Urothelium cell line (cell line): ENCODE measurements around the gene FGA.
"Not testable (repeated sequence)": the region's sequence is repeated elsewhere in the genome, so short reads cannot be mapped to it uniquely, and the experiment has no call there.

Source experiments
- DNase-seq: peaks from one replicate; pipeline ENCODE4 v3.0.0; 2011; ENCODE audit warnings: low spot score, mixed read lengths
- FAIRE-seq: peaks from 2 replicates; lab custom pipeline; 2011; peaks lifted over from hg19 to GRCh38; lab: Jason Lieb, UNC

Gene FGA

GRCh38 chr4:154608361-154609252, 18.1 kb upstream of the FGA start:
- DNase-seq (no peak), FAIRE-seq (no peak)

DNA sequence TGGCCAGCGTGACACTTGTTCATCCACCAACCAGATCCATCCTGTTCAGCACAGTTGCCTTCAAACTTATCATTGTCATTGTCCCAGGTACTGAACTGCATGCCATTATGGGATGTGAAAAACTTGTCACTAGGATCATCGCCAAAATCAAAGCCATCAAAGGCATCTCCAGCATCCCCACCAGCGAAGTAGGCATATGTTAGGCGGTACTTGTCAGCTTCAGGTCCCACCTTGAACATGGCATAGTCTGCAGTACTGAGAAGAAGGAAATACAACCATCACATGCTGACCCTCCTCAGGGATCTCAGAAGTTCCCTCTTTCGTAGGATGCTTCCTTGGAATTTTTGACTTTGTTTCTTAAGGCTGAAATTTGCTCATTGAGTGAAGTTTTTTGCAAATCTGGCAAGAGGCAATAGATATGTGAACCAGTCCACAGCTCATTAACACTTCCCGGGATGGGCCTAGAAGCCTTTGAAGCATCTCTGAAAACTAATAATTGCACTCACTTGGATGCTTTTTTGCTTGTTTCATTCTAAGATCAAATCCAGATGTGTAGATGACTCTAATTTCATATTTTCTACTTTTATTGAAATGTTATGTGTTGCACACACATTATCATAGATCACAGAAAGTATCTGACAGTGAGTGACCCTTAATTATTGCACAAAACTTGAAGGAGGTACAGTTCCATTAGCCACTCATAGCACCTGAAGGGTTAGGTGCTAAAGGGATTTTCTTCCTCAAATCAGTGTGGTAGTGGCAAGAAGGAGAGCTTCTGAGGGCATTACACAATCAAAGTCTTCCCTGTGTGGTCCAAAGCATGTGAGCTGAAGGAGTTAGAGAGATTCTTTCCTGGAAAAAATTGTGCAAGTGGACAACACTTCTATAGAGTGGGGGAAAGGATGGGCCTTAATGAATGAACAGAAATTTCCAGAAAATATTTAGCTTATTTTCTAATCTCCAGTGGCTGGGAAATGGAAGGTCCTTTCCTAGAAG, 16.5 kb upstream of the FGA start:
- FAIRE-seq: no peak
- DNase-seq: no peak

- no peak for FAIRE-seq
Measured at GRCh38 chr4:154604696-154605200, 14.2 kb upstream of the FGA start.

DNA sequence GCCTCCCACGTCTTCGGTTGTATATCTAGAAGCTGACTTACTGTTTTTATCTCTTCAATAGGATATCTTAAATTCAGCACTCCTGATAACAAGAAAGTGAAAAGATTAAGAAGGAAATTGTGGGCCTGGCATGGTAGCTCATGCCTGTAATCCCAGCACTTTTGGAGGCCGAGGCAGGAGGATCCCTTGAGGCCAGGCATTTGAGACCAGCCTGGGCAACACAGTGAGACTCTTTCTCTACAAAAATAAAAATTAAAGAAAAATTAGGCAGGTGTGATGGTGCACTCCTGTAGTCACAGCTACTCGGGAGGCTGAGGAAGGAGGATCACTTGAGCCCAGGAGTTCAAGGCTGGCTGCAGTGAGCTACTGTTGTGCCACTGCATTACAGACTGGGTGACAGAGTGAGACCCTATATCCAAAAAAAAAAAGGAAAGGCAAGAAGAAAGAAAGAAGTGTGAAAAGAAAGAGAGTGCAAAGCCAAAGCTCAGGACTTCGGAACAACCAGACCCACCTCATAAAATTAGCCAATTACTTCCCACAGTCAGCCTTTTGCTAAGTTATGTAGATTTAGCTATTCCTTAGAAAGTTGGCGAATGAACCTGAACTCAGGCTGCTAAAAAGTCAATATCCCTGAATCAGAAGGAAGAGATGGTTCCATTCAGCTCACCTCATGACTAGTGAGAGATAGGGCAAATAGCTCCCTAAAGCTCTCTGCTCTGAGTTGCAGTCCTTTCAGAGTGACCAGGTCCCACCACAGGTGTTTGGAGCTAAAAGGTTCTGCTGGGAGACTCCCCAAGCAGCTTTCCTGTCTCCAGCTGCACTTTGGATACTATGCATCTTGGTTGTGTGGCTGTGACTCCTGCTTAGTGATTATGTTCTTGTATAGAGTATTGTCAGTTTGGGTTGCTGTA, 12.7 kb upstream of the FGA start:
- no peak for FAIRE-seq
- no peak for DNase-seq

More at GRCh38 chr4:154604696-154605200, 14.2 kb upstream of the FGA start:
- no peak for DNase-seq

GRCh38 chr4:154602404-154603020, 12.0 kb upstream of the FGA start:
- no peak for DNase-seq
- FAIRE-seq: no peak

DNA sequence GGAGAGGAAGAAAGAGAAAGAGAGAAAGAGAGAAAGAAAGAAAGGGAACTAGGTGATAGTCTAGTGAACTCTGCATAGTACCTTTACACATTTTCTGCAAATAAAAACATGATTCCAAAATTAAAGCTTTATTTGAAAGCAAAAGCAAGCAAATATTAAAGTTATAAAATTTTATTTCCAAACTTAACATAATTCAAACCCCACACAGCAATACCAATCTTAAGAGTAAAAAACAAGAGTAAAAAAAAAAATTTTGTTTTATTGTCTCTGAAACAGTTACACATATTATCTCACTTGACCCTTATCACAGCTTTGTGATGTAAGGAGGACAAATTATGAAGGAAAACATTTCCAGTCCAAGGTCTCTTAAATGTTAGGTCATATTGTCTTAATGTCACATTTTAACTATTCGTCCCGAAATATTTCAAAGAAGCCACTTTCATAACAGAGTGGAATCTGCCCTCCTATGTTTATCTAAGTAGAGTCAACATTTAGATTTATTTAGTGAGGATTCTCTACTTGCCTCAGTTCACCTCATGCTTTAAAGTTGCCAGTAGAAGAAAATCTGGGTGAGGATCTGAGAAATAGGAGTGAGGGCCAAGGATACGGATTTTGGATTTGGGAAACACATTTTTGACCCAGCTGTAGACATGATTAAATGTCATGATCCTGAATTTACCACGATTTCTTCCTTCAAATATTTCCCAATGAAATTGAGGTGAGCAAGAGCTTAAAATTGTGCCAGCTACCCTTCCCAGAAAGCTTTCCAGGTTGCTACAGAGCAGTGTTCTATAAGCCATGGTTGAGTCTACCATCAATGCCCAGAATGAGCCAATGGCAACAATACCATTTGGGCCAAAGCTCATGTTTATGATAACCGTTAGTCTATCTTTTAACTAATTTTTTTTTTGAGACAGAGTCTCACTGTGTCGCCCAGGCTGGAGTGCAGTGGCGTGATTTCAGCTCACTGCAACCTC, 7.5 kb upstream of the FGA start:
- DNase-seq (no peak), FAIRE-seq (no peak)

DNA sequence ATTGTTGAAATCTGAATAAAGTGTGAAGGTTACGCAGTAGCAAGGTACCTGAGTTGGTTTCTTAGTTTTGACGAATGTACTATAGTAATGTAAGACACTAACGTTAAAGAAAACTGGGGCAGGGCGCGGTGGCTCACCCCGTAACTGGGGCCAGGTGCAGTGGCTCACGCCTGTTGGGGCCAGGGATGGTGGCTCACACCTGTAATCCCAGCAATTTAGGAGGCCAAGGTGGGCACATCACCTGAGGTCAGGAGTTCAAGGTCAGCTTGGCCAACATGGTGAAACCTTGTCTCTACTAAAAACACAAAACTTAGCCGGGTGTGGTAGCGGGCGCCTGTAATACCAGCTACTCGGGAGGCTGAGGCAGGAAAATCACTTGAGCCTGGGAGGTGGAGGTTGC, 6.7 kb upstream of the FGA start:
- DNase-seq, FAIRE-seq: not testable (repeated sequence)

DNA sequence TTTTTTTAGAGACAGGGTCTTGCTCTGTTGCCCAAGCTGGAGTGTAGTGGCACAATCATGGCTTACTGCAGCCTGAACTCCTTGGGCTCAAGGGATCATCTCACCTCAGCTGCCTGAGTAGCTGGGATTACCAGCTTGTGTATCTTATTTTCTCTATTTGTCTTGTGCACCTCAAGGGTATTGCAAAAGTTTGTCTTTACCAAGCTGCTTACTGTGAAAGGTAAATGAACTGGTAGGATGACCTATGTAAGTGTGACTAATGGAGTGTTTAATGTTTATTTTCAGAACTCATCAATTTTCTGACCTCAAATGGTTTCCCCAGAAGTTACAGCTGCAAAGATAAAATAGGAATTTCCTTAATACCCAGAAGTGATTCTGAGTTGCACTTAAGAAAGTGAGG, 5.3 kb upstream of the FGA start:
- FAIRE-seq: no peak

GRCh38 chr4:154594343-154594742, 3.8 kb upstream of the FGA start:
- DNase-seq, FAIRE-seq: not testable (repeated sequence)

More for the DNA sequence above, 5.3 kb upstream of the FGA start:
- no peak for DNase-seq

DNA sequence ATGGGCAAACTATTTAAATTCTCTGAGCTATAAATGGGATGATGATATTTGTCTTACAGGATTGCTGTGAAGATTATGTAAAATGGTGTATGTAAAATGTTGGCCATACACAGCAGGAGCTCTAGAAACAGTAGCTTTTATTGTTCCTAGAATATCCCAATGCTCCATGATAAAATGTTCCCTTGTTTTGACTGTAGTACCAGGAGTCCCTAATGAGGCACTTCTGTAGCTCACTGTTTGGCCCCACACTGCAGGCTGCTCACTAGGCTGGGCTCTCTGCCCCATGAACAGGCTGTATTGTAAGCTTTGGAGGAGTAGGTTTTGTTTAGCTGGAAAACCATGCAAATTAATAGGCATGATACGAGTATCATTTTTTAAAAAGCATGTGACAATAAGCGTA, 3.3 kb upstream of the FGA start:
- FAIRE-seq: no peak

DNA sequence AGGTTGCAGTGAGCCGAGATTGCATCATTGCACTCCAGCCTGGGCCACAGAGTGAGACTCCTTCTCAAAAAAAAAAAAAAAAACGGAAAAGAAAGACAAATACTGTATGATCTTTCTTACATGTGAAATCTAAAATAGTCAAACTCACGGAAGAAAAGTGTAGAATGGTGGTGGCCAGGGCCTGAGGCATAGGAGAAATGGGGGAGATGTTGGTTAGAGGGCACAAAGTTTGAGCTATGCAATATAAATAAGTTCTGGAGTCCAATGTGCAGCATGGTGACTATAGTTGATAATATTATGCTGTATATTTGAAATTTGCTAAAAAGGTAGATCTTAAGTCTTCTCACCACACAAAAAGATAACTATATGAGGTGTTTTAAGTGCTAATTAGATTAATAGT, 1.3 kb upstream of the FGA start:
- FAIRE-seq: no peak
- DNase-seq: no peak

More for the DNA sequence above, 3.3 kb upstream of the FGA start:
- no peak for DNase-seq

GRCh38 chr4:154589296-154590197, 995 bp downstream of the FGA start:
- DNase-seq (no peak), FAIRE-seq (no peak)

GRCh38 chr4:154588198-154588597, 2.3 kb downstream of the FGA start:
- FAIRE-seq: no peak
- no peak for DNase-seq

GRCh38 chr4:154586296-154587033, 4.1 kb downstream of the FGA start:
- FAIRE-seq: no peak
- DNase-seq: no peak

DNA sequence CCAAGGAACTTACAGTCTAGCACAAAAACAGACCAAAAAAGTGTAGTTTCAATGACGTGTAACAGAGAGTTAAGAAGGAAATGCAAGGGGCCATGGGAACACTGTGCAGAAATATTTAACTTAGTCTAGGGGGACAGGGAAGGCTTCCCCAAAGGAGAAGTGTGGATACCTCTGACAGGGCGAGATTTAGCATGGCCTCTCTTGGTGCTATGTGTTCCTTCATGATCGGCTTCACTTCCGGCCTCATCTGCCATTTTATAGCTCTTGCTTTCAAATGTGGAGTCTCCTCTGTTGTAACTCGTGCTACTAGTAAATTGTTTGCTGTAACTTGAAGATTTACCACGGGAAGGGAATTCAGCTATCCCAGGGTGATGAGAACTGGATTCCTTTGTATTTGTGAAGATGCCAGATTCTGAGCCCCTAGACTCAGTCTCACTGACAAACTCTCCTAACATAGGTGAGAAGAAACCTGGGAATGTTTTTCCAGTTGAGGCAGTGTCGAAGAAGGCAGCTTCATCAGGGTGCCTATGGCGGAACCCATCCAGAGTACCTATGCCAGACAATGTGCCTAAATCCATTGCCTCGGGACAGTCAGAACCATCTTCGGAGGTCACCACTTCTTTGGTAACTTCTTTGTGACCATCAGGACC, 5.0 kb downstream of the FGA start:
- FAIRE-seq (no peak), DNase-seq (no peak)

GRCh38 chr4:154584259-154584658, 6.3 kb downstream of the FGA start:
- DNase-seq: no peak
- FAIRE-seq: no peak
